OCI-LY1 (cell line): ENCODE data around the gene PHKB.

Source experiments
- CTCF ChIP-seq: fragments of 200-600 bp; sonication (generic), shearing (Covaris generic); IDR thresholded peaks from 2 replicates; pipeline ENCODE4 v1.5.1; 2017; ENCODE audit warnings: mild to moderate bottlenecking, antibody characterized with exemption, low read length, moderate library complexity, mixed read lengths
- EZH2 ChIP-seq: fragments of 200-600 bp; sonication (generic), shearing (Covaris generic); IDR thresholded peaks from 2 replicates; pipeline ENCODE4 v1.8.0; 2017; ENCODE audit warnings: borderline replicate concordance, mixed run types, mild to moderate bottlenecking, antibody characterized with exemption, low read length, moderate library complexity, mixed read lengths

GRCh38 chr16:47519996-47520679 lies 59.0 kb downstream of the PHKB start:
- no peak for TF ChIP-seq CTCF
- TF ChIP-seq EZH2: no peak
